ENCODE measurements around the gene TTC39C.

- TF ChIP-seq CTCF (IDR thresholded peaks at IDR 0.05 in 8 of 11, conservative IDR thresholded peaks at IDR 0.05 in 3 of 11): no peak
- TF ChIP-seq POLR2AphosphoS5 (IDR thresholded peaks at IDR 0.05): no peak
These were observed 23.8 kb upstream of the TTC39C start for GRCh38 chr18:23990474-23991410.
